ENCODE measurements around the gene PITPNM1. TPM values are rescaled to one million over a fixed set of nuclear protein-coding genes. Genes with fewer than 3 reads are reported as not detected.
A peak's percentile ranks its signal among the peaks of the same experiment; 100 is the strongest.

Gene PITPNM1
- total RNA-seq, 1 experiment from 2014 or later, result 70.4 TPM

GRCh38 chr11:67503119-67504004 lies 1.8 kb downstream of the PITPNM1 start:
- H3K4me1 ChIP-seq (ENCODE audit: control insufficient read depth, insufficient read depth, low read length), result peaks cover 23% of the 10 kb centered on the region
- H3K36me3 ChIP-seq (ENCODE audit: control insufficient read depth, insufficient read depth, low read length), result no peaks in the 10 kb centered on the region; the same call in 1 of the 2 replicates
- no peaks in the 10 kb centered on the region for H3K9me3 ChIP-seq (ENCODE audit: control insufficient read depth, insufficient read depth, low read depth, low read length)
- ATAC-seq (no peak), DNase-seq (ENCODE audit: low read depth, low spot score) (no peak)
- no peaks in the 10 kb centered on the region for H3K27me3 ChIP-seq (ENCODE audit: control insufficient read depth, insufficient read depth, low read length)
- BruUV-seq (replicated peaks), result no TSS peak
- no peak overlapping the region for H3K27ac ChIP-seq (ENCODE audit: low read length)
- peak overlapping the region; percentile 67 to 90 for H3K4me3 ChIP-seq (ENCODE audit: low read depth in 2 of 2, low read length in 2 of 2)
- no peak for TF ChIP-seq TCF7L2 (IDR thresholded peaks at IDR 0.05; ENCODE audit: low read depth, low read length)
- TF ChIP-seq REST (IDR thresholded peaks at IDR 0.05; ENCODE audit: insufficient read depth in 1 of 2, low read depth in 2 of 2, low read length in 1 of 2), result no peak
- no peak for TF ChIP-seq CTCF (IDR thresholded peaks at IDR 0.05)
- no peak for TF ChIP-seq SIN3A (IDR thresholded peaks at IDR 0.05; ENCODE audit: borderline replicate concordance, insufficient read depth, low read depth, low read length)
- no peak for TF ChIP-seq POLR2AphosphoS5 (IDR thresholded peaks at IDR 0.05; ENCODE audit: low read depth, low read length)
- intact Hi-C loops (cut with micrococcal nuclease; ENCODE audit: unreplicated experiment), result no loop called here
- ChIA-PET CTCF (no interaction called here), POLR2A (no interaction called here)
- in situ Hi-C loops (cut with HindIII; ENCODE audit: low pct_unique_long_range_greater_than_20kb, low sequenced_read_pairs), result no loop called here

GRCh38 chr11:67502328-67502979 lies 2.7 kb downstream of the PITPNM1 start:
- H3K4me3 ChIP-seq (ENCODE audit: low read depth in 2 of 2, low read length in 2 of 2), result no peak overlapping the region
- DNase-seq (ENCODE audit: low read depth, low spot score), result no peak
- no TSS peak for BruUV-seq (replicated peaks)
- intact Hi-C loops (cut with micrococcal nuclease; ENCODE audit: unreplicated experiment) (no loop called here), in situ Hi-C loops (cut with HindIII; ENCODE audit: low pct_unique_long_range_greater_than_20kb, low sequenced_read_pairs) (no loop called here)
- ATAC-seq, result no peak
- H3K36me3 ChIP-seq (ENCODE audit: control insufficient read depth, insufficient read depth, low read length), result no peaks in the 10 kb centered on the region; the same call in 1 of the 2 replicates
- ChIA-PET POLR2A (no interaction called here), CTCF (no interaction called here)
- TF ChIP-seq REST (IDR thresholded peaks at IDR 0.05; ENCODE audit: insufficient read depth in 1 of 2, low read depth in 2 of 2, low read length in 1 of 2) (no peak), SIN3A (IDR thresholded peaks at IDR 0.05; ENCODE audit: borderline replicate concordance, insufficient read depth, low read depth, low read length) (no peak), TCF7L2 (IDR thresholded peaks at IDR 0.05; ENCODE audit: low read depth, low read length) (no peak), CTCF (IDR thresholded peaks at IDR 0.05) (no peak), POLR2AphosphoS5 (IDR thresholded peaks at IDR 0.05; ENCODE audit: low read depth, low read length) (no peak)
- H3K9me3 ChIP-seq (ENCODE audit: control insufficient read depth, insufficient read depth, low read depth, low read length), result no peaks in the 10 kb centered on the region
- H3K27me3 ChIP-seq (ENCODE audit: control insufficient read depth, insufficient read depth, low read length), result no peaks in the 10 kb centered on the region
- H3K27ac ChIP-seq (ENCODE audit: low read length), result no peak overlapping the region
- H3K4me1 ChIP-seq (ENCODE audit: control insufficient read depth, insufficient read depth, low read length), result peaks cover 23% of the 10 kb centered on the region

All from Panc1 (cell line).